Measurements from ENCODE around the gene BBS2. TPM values are rescaled to one million over a fixed set of nuclear protein-coding genes. Genes with fewer than 3 reads are reported as not detected.

The BBS2 gene, protein sequence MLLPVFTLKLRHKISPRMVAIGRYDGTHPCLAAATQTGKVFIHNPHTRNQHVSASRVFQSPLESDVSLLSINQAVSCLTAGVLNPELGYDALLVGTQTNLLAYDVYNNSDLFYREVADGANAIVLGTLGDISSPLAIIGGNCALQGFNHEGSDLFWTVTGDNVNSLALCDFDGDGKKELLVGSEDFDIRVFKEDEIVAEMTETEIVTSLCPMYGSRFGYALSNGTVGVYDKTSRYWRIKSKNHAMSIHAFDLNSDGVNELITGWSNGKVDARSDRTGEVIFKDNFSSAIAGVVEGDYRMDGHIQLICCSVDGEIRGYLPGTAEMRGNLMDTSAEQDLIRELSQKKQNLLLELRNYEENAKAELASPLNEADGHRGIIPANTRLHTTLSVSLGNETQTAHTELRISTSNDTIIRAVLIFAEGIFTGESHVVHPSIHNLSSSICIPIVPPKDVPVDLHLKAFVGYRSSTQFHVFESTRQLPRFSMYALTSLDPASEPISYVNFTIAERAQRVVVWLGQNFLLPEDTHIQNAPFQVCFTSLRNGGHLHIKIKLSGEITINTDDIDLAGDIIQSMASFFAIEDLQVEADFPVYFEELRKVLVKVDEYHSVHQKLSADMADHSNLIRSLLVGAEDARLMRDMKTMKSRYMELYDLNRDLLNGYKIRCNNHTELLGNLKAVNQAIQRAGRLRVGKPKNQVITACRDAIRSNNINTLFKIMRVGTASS
- 32.6 to 47.0 TPM (median 36.9 TPM) in 3 replicates for total RNA-seq
- long read RNA-seq, transcript BBS2-201 (17 exons, 2,963 nt): major isoform, 35 of 56 reads
- long read RNA-seq, partial matches to known transcripts: 2 of 56 reads
- long read RNA-seq, other reads (novel, unspliced or antisense): 19 of 56 reads

DNA sequence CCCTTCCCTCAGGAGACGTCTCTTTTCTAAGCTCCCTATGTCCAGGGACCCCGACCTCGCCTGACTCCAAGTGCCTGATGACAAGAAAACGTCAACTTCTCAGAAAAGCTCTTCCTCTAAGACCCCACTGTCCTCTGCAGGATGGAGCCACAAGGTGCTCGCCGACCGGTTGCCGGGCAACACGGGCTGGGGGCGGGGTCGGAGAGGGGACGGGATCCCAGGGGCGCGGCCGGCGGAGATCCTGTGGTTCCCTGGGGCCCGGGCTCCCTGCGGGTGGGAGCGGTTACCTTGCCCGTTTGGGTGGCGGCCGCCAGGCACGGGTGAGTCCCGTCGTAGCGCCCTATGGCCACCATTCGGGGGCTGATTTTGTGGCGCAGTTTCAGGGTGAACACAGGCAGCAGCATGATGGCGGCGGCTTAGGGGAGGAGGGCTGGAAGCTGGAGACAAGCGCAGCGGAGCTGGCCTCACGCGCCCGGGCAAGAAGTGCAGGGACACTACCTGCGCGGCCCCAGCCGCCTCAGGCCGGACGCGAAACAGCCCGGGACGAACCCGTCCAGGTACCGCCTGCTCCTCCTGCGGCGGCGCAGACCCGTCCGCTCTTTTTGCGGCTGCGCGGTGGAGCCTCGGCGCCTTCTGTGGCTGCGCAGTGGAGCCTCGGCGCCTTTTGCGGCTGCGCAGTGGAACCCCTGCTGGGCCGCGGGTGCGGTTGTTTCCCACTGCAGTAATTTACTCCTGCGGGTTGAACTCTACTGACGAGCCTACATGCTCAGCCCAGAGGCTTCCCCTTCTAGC, at the start of gene BBS2:
Gene BBS2, minus strand, starts transcription at position 566 of the 792 bp plus-strand sequence. Its CDS starts 162 bp downstream, at position 404.
- peak within 1 kb of the TSS; percentile 82 for H3K4me3 Mint-ChIP-seq (ENCODE audit: unreplicated experiment)
- H3K9me3 Mint-ChIP-seq (ENCODE audit: low read depth): no peaks in the 10 kb centered on the region
- DNase-seq (ENCODE audit: low spot score): peak; percentile 93
- H3K36me3 Mint-ChIP-seq (ENCODE audit: low read depth): no peaks in the 10 kb centered on the region
- TF ChIP-seq, protein P1, sequence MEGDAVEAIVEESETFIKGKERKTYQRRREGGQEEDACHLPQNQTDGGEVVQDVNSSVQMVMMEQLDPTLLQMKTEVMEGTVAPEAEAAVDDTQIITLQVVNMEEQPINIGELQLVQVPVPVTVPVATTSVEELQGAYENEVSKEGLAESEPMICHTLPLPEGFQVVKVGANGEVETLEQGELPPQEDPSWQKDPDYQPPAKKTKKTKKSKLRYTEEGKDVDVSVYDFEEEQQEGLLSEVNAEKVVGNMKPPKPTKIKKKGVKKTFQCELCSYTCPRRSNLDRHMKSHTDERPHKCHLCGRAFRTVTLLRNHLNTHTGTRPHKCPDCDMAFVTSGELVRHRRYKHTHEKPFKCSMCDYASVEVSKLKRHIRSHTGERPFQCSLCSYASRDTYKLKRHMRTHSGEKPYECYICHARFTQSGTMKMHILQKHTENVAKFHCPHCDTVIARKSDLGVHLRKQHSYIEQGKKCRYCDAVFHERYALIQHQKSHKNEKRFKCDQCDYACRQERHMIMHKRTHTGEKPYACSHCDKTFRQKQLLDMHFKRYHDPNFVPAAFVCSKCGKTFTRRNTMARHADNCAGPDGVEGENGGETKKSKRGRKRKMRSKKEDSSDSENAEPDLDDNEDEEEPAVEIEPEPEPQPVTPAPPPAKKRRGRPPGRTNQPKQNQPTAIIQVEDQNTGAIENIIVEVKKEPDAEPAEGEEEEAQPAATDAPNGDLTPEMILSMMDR (IDR thresholded peaks at IDR 0.05): peak; percentile 33
- peak within 1 kb of the TSS; percentile 86 for H3K27ac Mint-ChIP-seq (ENCODE audit: unreplicated experiment)
- peaks cover 50% of the 10 kb centered on the region for H3K4me1 Mint-ChIP-seq (ENCODE audit: low read depth)
- H3K27me3 Mint-ChIP-seq (ENCODE audit: low read depth): no peaks in the 10 kb centered on the region

- peaks cover 24% of the 10 kb centered on the region for H3K27me3 Mint-ChIP-seq (ENCODE audit: low read depth)
- H3K4me3 Mint-ChIP-seq (ENCODE audit: unreplicated experiment): no peak within 1 kb of the TSS
- no peaks in the 10 kb centered on the region for H3K9me3 Mint-ChIP-seq (ENCODE audit: low read depth)
- H3K36me3 Mint-ChIP-seq (ENCODE audit: low read depth): no peaks in the 10 kb centered on the region
- TF ChIP-seq, protein P1 (IDR thresholded peaks at IDR 0.05): no peak
- no peak within 1 kb of the TSS for H3K27ac Mint-ChIP-seq (ENCODE audit: unreplicated experiment)
- H3K4me1 Mint-ChIP-seq (ENCODE audit: low read depth): no peaks in the 10 kb centered on the region
- DNase-seq (ENCODE audit: low spot score): no peak
Observed at GRCh38 chr16:56564793-56565477, 45.1 kb upstream of the BBS2 start, which contains the start of gene MT4. Gene MT4 (plus strand): TSS chr16:56565073. CDS start chr16:56565129, 56 bp downstream.

DNA sequence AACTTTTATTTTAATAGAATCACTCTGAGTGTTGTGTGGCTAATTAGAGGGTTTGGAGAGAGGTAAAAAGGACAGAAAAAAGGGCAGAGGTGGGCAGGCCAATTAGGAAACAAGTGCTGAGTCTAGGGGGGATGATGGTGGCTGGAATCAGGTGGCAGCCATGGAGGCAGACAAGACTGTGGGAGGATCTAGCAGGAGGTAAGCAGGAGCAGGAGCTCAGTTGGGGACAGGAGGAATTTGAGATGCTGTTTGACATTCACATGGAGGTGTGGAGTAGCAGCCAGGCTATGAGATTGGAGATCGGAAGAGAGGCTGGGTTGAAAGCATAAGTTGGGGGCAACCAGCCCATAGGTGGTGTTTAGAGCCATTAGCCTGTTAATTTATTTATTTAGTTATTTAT, 41.3 kb upstream of the BBS2 start:
- no peaks in the 10 kb centered on the region for H3K36me3 Mint-ChIP-seq (ENCODE audit: low read depth)
- peaks cover 3% of the 10 kb centered on the region for H3K4me1 Mint-ChIP-seq (ENCODE audit: low read depth)
- no peak for DNase-seq (ENCODE audit: low spot score)

GRCh38 chr16:56560447-56560846, 40.6 kb upstream of the BBS2 start:
- no peak for DNase-seq (ENCODE audit: low spot score)
- peaks cover 11% of the 10 kb centered on the region for H3K27me3 Mint-ChIP-seq (ENCODE audit: low read depth)
- H3K36me3 Mint-ChIP-seq (ENCODE audit: low read depth): no peaks in the 10 kb centered on the region
- no peak overlapping the region for H3K27ac Mint-ChIP-seq (ENCODE audit: unreplicated experiment)
- no peaks in the 10 kb centered on the region for H3K9me3 Mint-ChIP-seq (ENCODE audit: low read depth)
- H3K4me1 Mint-ChIP-seq (ENCODE audit: low read depth): peaks cover 3% of the 10 kb centered on the region
- TF ChIP-seq, protein P1 (IDR thresholded peaks at IDR 0.05): no peak
- no peak overlapping the region for H3K4me3 Mint-ChIP-seq (ENCODE audit: unreplicated experiment)

More for the DNA sequence above, 41.3 kb upstream of the BBS2 start:
- peaks cover 16% of the 10 kb centered on the region for H3K27me3 Mint-ChIP-seq (ENCODE audit: low read depth)
- H3K9me3 Mint-ChIP-seq (ENCODE audit: low read depth): no peaks in the 10 kb centered on the region
- H3K4me3 Mint-ChIP-seq (ENCODE audit: unreplicated experiment): no peak overlapping the region
- H3K27ac Mint-ChIP-seq (ENCODE audit: unreplicated experiment): no peak overlapping the region
- TF ChIP-seq, protein P1 (IDR thresholded peaks at IDR 0.05): no peak

All from chondrocyte (in vitro differentiated cells).